CD8-positive, alpha-beta memory T cell (primary cell): ENCODE measurements around the gene TEPSIN. TPM values are rescaled to one million over a fixed set of nuclear protein-coding genes. Genes with fewer than 3 reads are reported as not detected.

Experiments
- CTCF ChIA-PET: fragments of 350-600 bp; sonication (Branson Sonifier 250); formaldehyde crosslinking; loops from one replicate; lab custom pipeline; 2021; ENCODE audit warnings: antibody characterized with exemption; lab: Charles Lee
- POLR2A ChIA-PET: fragments of 350-600 bp; sonication (Branson Sonifier 250); formaldehyde crosslinking; loops from one replicate; lab custom pipeline; 2021; ENCODE audit warnings: antibody characterized with exemption; lab: Charles Lee
- DNase-seq, 5 donors: peaks; one replicate each; pipeline versions ENCODE4 v3.0.0 to v3.0.0-alpha.2; 2020 to 2022; ENCODE audit warnings: mixed read lengths in 1 of 5
- H3K27ac ChIP-seq: one replicate; pipeline ENCODE4 v1.7.0; 2013; ENCODE audit warnings: low read depth, mild to moderate bottlenecking, low read length, moderate library complexity
- H3K27me3 ChIP-seq: 2 replicates; pipeline ENCODE4 v1.7.0; 2013; ENCODE audit warnings: low read length, mild to moderate bottlenecking; ENCODE audit not compliant: insufficient read depth, poor library complexity, severe bottlenecking
- H3K36me3 ChIP-seq: 2 replicates; pipeline ENCODE4 v1.7.0; 2013; ENCODE audit warnings: mild to moderate bottlenecking, low read length, moderate library complexity; ENCODE audit not compliant: insufficient read depth
- H3K4me1 ChIP-seq: 2 replicates; pipeline ENCODE4 v1.7.0; 2013; ENCODE audit warnings: mild to moderate bottlenecking, low read length, moderate library complexity; ENCODE audit not compliant: insufficient read depth
- H3K4me3 ChIP-seq: 2 replicates; pipeline ENCODE4 v1.7.0; 2013; ENCODE audit warnings: mild to moderate bottlenecking, low read length
- H3K9me3 ChIP-seq: 2 replicates; pipeline ENCODE4 v1.7.0; 2013; ENCODE audit warnings: mild to moderate bottlenecking, low read length
- H3K27ac Mint-ChIP-seq, 8 donors: one replicate each; pipeline ENCODE4 v1.8.0; 2020 to 2021; ENCODE audit warnings: mixed read lengths in 8 of 8, mild to moderate bottlenecking in 6 of 8, inconsistent platforms in 3 of 8, moderate library complexity in 3 of 8
- H3K27me3 Mint-ChIP-seq, 2 donors: one replicate each; pipeline ENCODE4 v1.8.0; 2020 to 2021; ENCODE audit warnings: mixed read lengths in 2 of 2, mild to moderate bottlenecking in 1 of 2, moderate library complexity in 1 of 2
- H3K36me3 Mint-ChIP-seq, 3 donors: one replicate each; pipeline ENCODE4 v1.8.0; 2020 to 2021; ENCODE audit warnings: mixed read lengths in 3 of 3, inconsistent platforms in 1 of 3, mild to moderate bottlenecking in 1 of 3
- H3K4me1 Mint-ChIP-seq, 3 donors: one replicate each; pipeline ENCODE4 v1.8.0; 2020 to 2021; ENCODE audit warnings: mixed read lengths in 3 of 3, inconsistent platforms in 1 of 3, mild to moderate bottlenecking in 1 of 3
- H3K4me3 Mint-ChIP-seq, 7 donors: one replicate each; pipeline ENCODE4 v1.8.0; 2020 to 2021; ENCODE audit warnings: mixed read lengths in 7 of 7, mild to moderate bottlenecking in 6 of 7, moderate library complexity in 4 of 7, inconsistent platforms in 2 of 7
- H3K9me3 Mint-ChIP-seq, 5 donors: one replicate each; pipeline ENCODE4 v1.8.0; 2020 to 2022; ENCODE audit warnings: mixed read lengths in 5 of 5, mild to moderate bottlenecking in 3 of 5, moderate library complexity in 2 of 5, inconsistent platforms in 1 of 5
- polyA plus RNA-seq: library from polyadenylated mRNA; unstranded; fragments of 300-500 nt; fragmentation: Illumina TruSeq; gene quantifications from one replicate; pipeline ENCODE4 v1.2.3, GENCODE V29; 2021
- total RNA-seq, 2 experiments: library from RNA; stranded (reverse); gene quantifications; one replicate each; pipeline ENCODE4 v1.2.3, GENCODE V29; 2021

TEPSIN gene
- total and polyA plus RNA-seq, 3 experiments from 2014 or later, result 6.2 to 44.2 (median 41.2) TPM

- H3K36me3 Mint-ChIP-seq, result peaks cover 0 to 17% (median 2%) of the 10 kb centered on the region in 3 donors
- no peak overlapping the region for H3K27ac ChIP-seq
- no peak overlapping the region for H3K27ac Mint-ChIP-seq
- H3K4me1 ChIP-seq, result no peaks in the 10 kb centered on the region
- no peaks in the 10 kb centered on the region for H3K9me3 Mint-ChIP-seq
- ChIA-PET CTCF (no interaction called here), POLR2A (interaction anchor here (1.0 kb wide), 1 partner anchor 23 kb away, joined by 3 read pairs; the partner anchor contains the start of gene CEP131)
- no peak overlapping the region for H3K4me3 ChIP-seq
- peaks cover 0 to 2% of the 10 kb centered on the region in 2 donors for H3K27me3 Mint-ChIP-seq
- no peak for DNase-seq
- peaks cover 6 to 21% (median 13%) of the 10 kb centered on the region in 3 donors for H3K4me1 Mint-ChIP-seq
- peaks cover 4% of the 10 kb centered on the region for H3K36me3 ChIP-seq
- no peak overlapping the region for H3K4me3 Mint-ChIP-seq
- no peaks in the 10 kb centered on the region for H3K27me3 ChIP-seq
- H3K9me3 ChIP-seq, result no peaks in the 10 kb centered on the region
These were observed 6.9 kb upstream of the TEPSIN start for GRCh38 chr17:81245665-81246342.

- Mint-ChIP-seq H3K27me3 (peaks cover 0 to 2% of the 10 kb centered on the region in 2 donors), H3K4me3 (peak overlapping the region in 1 of 7 donors; percentile 40), H3K27ac (no peak overlapping the region), H3K36me3 (peaks cover 0 to 11% (median 0%) of the 10 kb centered on the region in 3 donors), H3K4me1 (peaks cover 11 to 27% (median 15%) of the 10 kb centered on the region in 3 donors), H3K9me3 (no peaks in the 10 kb centered on the region)
- ChIA-PET CTCF (no interaction called here), POLR2A (interaction anchor here (0.6 to 1.0 kb wide), 2 partner anchors 22 to 112 kb away, joined by 3 read pairs; partner anchors contain the start of gene CEP131)
- Histone ChIP-seq H3K9me3 (no peaks in the 10 kb centered on the region), H3K27ac (no peak overlapping the region), H3K27me3 (no peaks in the 10 kb centered on the region), H3K4me3 (no peak overlapping the region), H3K36me3 (peaks cover 4% of the 10 kb centered on the region), H3K4me1 (peaks cover 4% of the 10 kb centered on the region)
- DNase-seq, result no peak
These were observed 6.3 kb upstream of the TEPSIN start for GRCh38 chr17:81245024-81245664.

DNA sequence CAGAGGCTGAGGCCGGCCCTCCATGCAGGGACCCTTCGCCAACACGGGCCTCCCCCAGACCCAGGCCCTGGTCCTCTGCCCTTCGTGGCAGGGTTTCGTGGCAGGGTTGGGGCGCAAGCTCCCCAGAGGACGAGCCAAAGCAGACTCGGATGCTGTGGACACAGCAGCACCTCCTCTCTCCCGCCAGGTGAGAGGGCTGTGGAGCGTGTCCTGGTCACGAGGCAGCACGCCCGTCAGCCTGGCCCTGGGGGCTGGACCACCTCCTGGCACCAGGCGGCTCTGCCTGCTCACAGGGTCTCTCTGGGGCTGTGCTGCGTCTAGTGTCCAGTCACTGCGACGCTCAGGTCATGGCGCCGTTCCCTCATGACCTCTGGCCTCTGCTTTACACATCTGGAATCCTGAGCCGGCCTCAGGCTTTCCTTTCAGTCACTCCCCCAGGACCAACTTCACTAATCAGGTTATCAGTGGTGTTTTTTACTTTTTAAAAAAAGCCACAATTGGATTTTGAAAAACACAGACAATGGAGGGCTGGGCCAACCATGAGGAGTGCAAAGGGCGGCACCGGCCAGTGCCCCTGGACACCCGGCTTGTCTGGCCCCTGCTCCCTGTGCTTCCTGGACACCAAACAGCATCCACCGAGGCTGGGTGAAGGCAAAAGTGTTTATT, 5.6 kb upstream of the TEPSIN start:
- H3K36me3 ChIP-seq, result peaks cover under 1% of the 10 kb centered on the region
- Mint-ChIP-seq H3K27ac (no peak overlapping the region), H3K36me3 (peaks cover 0 to 9% (median 0%) of the 10 kb centered on the region in 3 donors), H3K9me3 (no peaks in the 10 kb centered on the region), H3K27me3 (peaks cover 0 to 2% of the 10 kb centered on the region in 2 donors), H3K4me1 (peaks cover 14 to 33% (median 19%) of the 10 kb centered on the region in 3 donors), H3K4me3 (peak overlapping the region in 1 of 7 donors; percentile 40)
- ChIA-PET CTCF (no interaction called here), POLR2A (interaction anchor here (0.6 to 1.0 kb wide), 2 partner anchors 21 to 112 kb away, joined by 3 read pairs; partner anchors contain the start of gene CEP131)
- no peaks in the 10 kb centered on the region for H3K9me3 ChIP-seq
- DNase-seq, result no peak
- H3K4me1 ChIP-seq, result peaks cover 9% of the 10 kb centered on the region
- H3K27me3 ChIP-seq, result no peaks in the 10 kb centered on the region
- H3K27ac ChIP-seq, result no peak overlapping the region
- H3K4me3 ChIP-seq, result no peak overlapping the region

DNA sequence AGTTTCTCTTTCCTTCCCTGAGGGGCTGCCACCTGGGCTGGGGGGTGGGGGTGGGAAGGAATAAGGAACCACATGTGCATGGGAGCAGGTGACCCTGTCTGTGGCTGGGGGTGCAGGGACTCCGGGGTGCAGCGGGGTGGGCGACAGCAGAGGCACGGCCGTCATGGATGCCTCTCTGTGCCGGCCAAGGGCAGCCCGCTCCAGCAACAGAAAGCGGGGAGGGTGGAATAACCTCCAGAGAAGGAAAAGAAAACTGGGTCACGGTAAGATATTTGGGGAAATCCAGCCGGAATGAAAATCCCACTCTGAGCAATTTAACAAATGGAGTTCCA, 4.4 kb upstream of the TEPSIN start:
- no peak overlapping the region for H3K4me3 Mint-ChIP-seq
- no peak for DNase-seq
- no peaks in the 10 kb centered on the region for H3K9me3 Mint-ChIP-seq
- no peak overlapping the region for H3K27ac Mint-ChIP-seq
- H3K27me3 Mint-ChIP-seq, result peaks cover 0 to 2% of the 10 kb centered on the region in 2 donors
- H3K36me3 Mint-ChIP-seq, result peaks cover 0 to 12% (median 0%) of the 10 kb centered on the region in 3 donors
- Histone ChIP-seq H3K4me3 (no peak overlapping the region), H3K27ac (no peak overlapping the region), H3K9me3 (no peaks in the 10 kb centered on the region), H3K4me1 (peaks cover 10% of the 10 kb centered on the region), H3K27me3 (no peaks in the 10 kb centered on the region), H3K36me3 (no peaks in the 10 kb centered on the region)
- peaks cover 14 to 36% (median 20%) of the 10 kb centered on the region in 3 donors for H3K4me1 Mint-ChIP-seq
- ChIA-PET CTCF (no interaction called here), POLR2A (no interaction called here)

DNA sequence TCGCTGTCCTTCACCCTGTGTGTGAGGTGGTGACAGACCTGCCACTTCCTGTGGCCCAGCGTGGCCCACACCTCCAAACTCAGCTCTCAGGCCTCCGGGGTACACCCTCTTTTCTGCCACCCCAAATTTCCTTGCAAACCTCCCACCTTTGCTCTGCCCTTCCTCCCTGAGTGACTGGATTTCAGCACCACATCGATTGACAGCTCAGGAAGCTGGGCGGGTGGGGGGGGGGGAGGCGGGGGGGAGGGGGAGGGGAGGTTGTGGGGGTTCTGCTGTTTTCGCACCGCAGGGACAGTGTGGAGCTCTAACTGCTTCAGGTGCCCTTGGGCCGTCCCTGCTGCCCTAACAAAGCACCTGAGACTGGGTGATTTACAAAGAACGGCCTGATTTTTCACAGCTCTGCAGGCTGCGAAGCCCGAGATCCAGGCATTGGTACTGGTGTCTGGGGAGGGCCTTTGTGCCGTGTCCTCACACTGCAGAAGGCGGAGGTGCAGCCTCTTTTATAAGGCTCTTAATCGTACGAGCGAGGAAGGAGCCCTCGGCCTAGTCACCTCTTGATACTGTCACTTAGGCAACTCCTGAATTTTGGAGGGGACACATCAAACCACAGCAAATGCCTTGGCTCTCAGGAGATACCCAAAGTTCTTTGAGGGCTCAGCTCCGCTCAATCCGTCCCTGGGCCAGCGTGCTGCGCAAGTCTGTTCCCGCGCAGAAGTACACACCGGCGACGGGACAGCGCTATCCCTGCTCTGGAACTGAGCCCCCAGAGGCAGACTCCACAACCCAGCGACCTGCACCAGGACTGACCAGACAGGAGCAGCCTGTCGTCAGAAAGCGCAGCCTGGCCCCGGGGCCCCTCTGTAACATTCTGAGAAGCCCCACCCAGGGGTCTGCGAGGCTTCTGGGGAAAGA, 3.8 kb upstream of the TEPSIN start:
- peak overlapping the region in 3 of 8 donors; percentile 27 to 79 (median 77) for H3K27ac Mint-ChIP-seq
- POLR2A ChIA-PET, result interaction anchor here (0.6 kb wide), 1 partner anchor 437 kb away, joined by 4 read pairs; no protein-coding TSS in a partner anchor
- Histone ChIP-seq H3K4me1 (peaks cover 16% of the 10 kb centered on the region), H3K4me3 (no peak overlapping the region), H3K9me3 (no peaks in the 10 kb centered on the region), H3K27me3 (no peaks in the 10 kb centered on the region), H3K27ac (no peak overlapping the region), H3K36me3 (no peaks in the 10 kb centered on the region)
- peaks cover 0 to 2% of the 10 kb centered on the region in 2 donors for H3K27me3 Mint-ChIP-seq
- H3K36me3 Mint-ChIP-seq, result peaks cover 0 to 14% (median 0%) of the 10 kb centered on the region in 3 donors
- H3K9me3 Mint-ChIP-seq, result no peaks in the 10 kb centered on the region
- H3K4me3 Mint-ChIP-seq, result peak overlapping the region in 4 of 7 donors; percentile 13 to 44 (median 28)
- CTCF ChIA-PET, result interaction anchor here (0.7 kb wide), 1 partner anchor 20 kb away, joined by 3 read pairs; the partner anchor contains the start of gene CEP131
- peaks cover 19 to 42% (median 25%) of the 10 kb centered on the region in 3 donors for H3K4me1 Mint-ChIP-seq
- DNase-seq, result no peak

DNA sequence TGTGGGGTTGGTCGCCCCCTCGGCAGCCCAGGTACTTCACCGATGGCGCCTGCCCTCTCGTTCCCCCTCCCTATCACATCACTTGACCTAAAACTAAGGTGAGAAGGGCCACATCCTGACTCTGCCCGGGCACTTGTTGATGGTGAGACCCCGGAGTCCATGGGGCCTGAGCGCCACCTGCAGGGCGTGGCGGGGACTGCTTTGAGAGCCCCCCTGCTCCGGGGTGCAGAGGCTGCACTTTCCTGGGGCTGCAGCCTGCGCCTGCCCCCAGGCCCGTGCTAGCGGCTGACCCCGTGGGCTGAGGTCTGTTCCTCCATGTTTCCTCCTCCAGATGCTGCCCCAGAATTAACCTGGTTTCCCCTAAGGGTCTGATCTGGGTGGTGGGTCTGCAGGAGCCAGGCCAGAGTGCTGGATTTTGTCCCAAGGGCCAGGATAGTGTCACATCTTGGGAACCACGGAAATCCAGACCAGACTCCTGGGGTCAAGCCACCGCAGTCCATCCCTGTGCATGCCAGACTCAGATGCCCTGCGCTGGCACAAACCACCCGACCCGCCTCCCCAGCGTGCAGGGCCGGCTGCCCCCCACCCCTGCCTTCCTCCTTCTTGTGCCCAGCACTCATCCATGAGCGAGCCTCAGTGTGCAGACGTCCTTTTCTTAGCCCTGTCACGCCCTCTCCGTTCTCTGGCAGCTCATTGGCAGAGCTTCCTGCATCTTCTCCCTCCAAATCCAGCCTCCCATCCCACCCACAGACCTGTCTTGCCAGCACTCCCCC, 3.0 kb upstream of the TEPSIN start:
- CTCF ChIA-PET, result no interaction called here
- Histone ChIP-seq H3K27me3 (no peaks in the 10 kb centered on the region), H3K36me3 (no peaks in the 10 kb centered on the region), H3K4me3 (no peak overlapping the region), H3K4me1 (peaks cover 25% of the 10 kb centered on the region), H3K27ac (no peak overlapping the region), H3K9me3 (no peaks in the 10 kb centered on the region)
- peak; percentile 43 to 70 (median 50) for DNase-seq
- Mint-ChIP-seq H3K27ac (peak overlapping the region in 3 of 8 donors; percentile 11 to 79 (median 77)), H3K4me3 (peak overlapping the region in 2 of 7 donors; percentile 49 to 89), H3K27me3 (peaks cover 0 to 2% of the 10 kb centered on the region in 2 donors), H3K4me1 (peaks cover 26 to 50% (median 33%) of the 10 kb centered on the region in 3 donors), H3K9me3 (no peaks in the 10 kb centered on the region), H3K36me3 (peaks cover 0 to 14% (median 0%) of the 10 kb centered on the region in 3 donors)
- POLR2A ChIA-PET, result no interaction called here
